HG03457 (cell line): Measurements from ENCODE around the gene ZMYND10.

Source experiments
- ATAC-seq: cut with Tn5 transposase; IDR thresholded peaks from one replicate; pipeline ENCODE4 v1.9.1; 2021; ENCODE audit warnings: moderate number of reproducible peaks; ENCODE audit not compliant: unreplicated experiment

Gene ZMYND10

DNA sequence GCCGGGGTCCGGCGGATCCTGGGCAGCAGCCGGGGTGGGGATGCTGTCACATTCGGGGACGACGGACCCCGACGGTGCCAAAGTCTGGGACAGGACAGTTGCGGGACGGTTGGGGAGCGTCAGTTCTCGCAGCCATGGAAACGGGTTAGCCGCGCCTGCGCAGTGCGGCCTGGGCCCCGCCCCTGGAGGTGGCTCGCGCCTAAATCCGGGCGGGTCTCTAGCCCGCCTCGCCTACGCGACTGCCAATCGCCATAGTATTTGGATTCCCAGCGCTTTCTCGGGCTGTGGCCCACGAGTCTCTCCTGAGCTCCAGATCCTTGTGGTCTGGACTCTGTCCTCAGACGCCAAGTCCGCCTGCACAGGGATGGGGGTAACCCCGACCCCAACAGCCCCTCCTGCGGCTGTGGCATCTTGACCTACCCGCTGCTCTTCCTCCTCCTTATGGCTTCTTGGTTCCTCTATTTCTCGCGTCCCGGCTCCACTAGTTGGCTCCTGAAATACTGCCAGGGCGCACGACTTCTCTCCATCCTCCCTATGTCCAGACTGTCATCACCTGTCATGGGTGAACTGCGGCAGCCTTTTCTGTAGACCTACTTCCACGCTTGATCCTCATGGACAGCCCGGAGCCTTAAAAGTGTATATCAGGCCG, at the start of gene ZMYND10:
Gene ZMYND10 (minus strand): TSS at position 147 of the 649 bp plus-strand sequence. CDS start 153 bp downstream, outside the sequence.
- no peak for ATAC-seq

DNA sequence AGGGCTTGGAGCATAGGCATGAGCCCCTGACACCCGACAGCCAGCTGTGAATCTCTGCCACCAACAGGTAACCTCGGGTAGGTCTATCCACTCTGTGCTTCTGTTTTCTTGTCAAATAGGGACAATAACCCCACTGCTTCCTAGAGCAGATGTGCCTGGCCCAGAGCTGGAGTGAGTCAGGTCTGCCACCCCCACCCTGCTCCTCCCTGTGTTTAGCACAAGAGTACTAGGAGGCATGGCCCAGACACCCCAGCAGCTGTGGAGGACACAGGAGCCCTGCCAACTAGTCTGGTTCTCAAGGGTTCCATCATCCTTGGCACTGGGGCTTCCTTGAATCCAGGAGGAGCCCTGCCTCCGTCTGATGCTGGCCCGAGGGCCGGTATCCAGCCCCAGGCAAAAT, 47.5 kb upstream of the ZMYND10 start:
- ATAC-seq, result no peak

DNA sequence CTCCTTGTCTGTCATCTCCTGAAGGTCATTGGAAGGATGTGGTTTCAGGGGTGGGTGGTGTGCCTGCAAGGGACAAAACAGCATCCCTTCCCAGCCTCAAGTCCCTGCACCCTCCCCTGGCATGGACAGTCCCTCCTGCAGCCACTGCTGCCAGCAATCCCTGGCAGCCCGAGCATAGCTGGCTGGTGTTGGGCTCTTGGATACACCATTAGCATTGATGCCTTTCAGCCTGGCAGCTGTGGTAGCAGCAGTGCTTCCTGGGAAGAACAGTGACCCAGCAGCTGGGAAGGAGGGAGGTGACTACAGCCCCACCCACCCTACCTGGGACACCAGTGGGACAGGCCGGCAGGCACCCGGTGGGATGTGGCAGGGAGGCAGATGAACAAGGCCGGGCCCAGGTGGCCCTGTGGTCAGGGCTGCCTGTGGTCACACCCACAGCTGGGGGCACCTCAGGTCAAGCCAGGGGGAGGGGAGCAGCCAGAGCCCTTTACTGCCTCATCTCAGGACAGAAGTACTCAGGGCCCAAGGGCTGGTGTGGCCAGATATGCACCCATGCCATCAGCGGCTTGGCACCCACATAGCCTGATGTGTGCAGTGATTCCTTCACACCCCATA, 46.7 kb upstream of the ZMYND10 start:
- no peak for ATAC-seq

GRCh38 chr3:50390508-50391224, 45.1 kb upstream of the ZMYND10 start:
- no peak for ATAC-seq

- ATAC-seq, result no peak
Measured at GRCh38 chr3:50389414-50389767, 43.9 kb upstream of the ZMYND10 start.

DNA sequence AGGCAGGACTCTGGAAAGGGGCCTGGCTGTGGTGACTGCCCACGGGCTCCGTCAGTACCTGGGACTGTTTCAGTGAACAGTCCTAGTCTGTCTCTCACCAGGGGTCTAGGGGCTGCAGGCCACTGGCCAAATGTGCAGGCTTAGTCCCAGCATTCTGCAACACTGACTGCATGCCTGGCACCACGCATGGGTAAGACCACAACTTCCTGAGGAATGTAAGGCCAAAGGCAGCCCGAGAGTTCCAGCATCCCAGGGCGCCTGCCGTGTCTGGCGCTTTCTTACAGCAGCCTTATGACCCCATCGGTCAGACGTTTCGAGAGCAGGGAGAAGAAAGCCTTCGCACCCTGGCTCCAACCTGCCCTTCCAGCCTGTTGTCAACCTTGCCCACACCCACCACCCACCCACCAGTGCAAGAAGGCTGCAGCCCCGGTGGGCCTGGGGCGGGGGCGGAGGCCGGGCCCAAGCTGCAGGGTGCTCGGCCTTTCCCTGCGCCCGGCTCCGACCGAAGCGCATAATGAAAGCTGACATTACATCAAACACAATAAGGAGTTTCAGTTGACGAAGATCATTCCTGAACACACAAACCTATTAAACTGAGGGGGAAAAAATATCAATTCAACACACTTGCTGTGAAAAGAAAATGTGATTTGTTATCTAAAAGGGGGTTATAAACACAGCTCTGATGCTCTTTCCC, 43.3 kb upstream of the ZMYND10 start:
- no peak for ATAC-seq

DNA sequence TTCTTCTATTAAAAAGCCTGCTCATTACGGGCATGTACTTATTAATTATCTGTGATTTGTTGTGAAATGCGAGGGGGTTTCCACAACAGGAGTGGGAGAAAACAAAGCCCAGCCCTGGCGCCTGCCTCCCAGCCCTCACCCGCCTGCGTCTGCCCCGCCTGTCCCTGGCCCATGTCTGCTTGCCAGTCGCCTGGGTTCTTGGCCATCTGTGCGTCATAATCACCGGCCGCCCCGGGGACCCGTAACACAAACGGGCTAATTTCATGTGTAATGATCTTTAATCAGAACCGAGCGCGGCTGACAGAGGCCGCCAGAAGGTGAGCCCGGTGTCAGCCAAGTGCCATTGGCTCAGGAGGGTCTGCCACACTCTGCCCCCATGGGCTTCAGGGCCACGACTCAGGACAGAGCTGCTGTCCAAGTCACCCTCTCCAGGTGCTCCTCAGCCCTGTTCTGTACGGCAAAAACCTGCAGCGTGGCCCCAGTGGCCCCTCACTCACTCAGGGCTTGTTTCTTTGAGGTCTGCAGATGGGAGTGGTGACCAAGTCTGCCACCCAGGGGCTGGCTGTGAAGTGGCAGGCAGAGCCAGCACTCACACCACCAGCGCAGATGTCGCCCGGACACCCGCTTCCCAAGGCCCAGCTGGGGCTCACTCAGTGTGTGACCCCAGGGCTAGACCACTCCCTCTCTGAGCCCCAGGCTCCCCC, 42.6 kb upstream of the ZMYND10 start:
- no peak for ATAC-seq

- ATAC-seq, result no peak
Measured at GRCh38 chr3:50385754-50386153, 40.2 kb upstream of the ZMYND10 start.

GRCh38 chr3:50383750-50384149, 38.2 kb upstream of the ZMYND10 start:
- no peak for ATAC-seq

DNA sequence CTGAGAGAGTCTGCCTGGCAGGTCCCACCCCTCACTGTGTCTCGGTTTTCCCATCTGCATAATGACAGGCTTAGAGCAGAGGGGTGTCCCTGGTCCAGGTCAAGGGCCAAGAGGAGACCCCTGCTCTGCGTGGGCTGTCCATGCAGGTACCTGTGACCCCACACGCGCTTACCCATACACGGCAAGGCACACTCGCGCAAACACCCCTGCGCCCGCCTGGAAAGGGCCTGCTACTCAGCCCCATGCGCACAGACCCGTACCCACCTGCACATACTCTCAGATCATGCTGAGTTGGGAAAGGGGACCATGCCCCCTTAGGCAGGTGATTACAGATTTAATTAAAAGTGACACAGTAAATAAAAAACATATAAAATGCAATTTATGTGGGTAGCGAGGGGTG, 37.2 kb upstream of the ZMYND10 start:
- no peak for ATAC-seq

GRCh38 chr3:50381383-50381782, 35.9 kb upstream of the ZMYND10 start:
- ATAC-seq, result no peak

DNA sequence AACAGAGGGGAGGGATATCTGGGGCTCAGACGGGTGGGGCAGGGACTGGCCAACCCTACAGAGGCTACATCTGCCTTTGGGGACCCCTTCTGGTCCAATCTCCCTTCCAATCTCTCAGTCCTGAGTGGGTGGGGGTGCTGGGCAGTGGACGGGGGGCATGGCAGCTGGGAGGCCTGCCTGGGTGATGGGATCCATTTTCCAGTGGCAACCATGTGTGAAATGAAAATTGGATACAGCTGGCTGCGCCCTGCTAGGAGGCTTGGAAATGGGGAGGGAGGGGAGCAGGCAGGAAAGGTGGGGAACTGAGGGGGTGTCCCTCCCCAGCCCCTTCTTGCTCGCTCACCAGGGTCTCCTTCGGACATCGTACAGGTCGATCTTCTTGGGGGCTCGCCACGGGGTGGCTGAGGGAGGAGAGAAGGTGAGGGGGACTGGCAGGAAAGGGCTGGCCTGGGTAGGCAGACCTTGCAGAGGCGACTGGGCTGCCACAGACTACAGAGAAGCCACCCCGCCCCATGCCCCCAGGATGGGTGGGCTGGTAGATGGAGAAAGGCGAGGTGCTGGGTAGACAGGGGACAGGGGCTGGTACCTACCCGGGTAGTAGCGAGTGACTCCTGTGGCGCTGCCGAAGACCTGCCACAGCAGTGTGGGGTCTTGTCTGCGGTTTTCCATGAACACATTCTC, 35.0 kb upstream of the ZMYND10 start:
- no peak for ATAC-seq

DNA sequence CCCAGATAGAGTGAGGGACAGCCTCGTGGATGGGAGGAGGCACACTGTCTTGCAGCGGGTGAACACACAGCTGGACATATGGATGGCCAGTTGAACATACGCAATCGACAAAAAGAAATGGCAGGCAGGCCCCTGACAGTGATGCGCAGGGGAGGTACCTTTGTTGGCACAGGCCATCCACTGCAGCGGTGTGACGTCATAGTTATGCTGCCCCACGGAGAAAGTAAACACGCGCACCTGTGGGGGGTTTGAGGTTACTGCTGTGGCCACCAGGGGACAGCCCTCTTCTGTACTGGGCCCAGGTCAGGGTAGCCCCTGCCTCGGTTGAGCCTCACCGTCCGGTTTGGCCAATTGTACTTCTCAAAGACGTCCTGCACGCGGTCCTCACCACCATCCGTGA, 33.2 kb upstream of the ZMYND10 start:
- ATAC-seq, result no peak

GRCh38 chr3:50378024-50378423, 32.5 kb upstream of the ZMYND10 start:
- no peak for ATAC-seq

GRCh38 chr3:50375258-50375931, 29.9 kb upstream of the ZMYND10 start:
- no peak for ATAC-seq

DNA sequence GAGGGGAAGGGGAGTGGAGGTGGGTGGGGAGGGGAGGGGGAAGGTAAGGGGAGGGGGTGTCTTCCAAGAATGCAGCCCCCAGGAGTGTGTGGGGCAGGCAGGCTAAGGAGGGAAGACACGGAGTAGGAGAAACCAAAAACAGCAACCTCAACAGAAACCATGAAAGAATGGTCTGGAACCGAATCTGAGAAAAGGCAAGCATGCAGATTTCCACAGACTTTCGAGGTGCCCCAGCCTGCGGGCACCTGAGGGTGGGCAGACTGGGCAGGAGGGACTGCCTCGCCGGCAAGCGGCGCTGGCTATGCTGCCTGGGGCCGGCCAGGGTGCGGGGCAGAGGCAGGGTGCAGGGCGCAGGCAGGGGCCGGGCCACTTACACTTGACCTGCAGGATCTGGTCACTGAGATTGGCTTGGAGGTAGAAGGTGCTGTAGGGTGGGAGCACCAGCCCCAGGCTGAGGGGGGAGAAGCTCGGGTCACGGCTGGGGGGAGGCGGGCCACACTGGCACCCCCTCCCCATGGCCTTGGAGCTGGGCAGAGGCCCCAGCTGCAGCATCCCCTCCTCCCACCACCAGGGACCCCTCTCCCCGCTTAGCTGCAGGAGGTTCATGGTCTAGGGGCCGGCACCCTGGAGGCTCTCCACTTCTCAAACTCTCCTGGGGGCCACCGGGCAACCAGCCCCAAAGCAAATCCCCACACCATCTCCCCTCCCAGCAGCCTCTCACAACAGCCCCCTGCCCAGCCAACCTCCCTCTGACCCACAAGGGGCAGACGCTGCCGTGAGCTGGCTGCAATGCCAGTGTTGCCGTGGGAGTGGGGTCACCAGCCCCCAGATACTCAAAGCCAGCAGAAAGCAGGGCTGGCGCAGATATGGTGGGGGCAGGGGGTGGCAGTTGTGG, 29.1 kb upstream of the ZMYND10 start:
- no peak for ATAC-seq

- no peak for ATAC-seq
Measured at GRCh38 chr3:50373146-50374051, 27.9 kb upstream of the ZMYND10 start.

GRCh38 chr3:50372349-50372748, 26.8 kb upstream of the ZMYND10 start:
- no peak for ATAC-seq
